Activated CD4-positive, CD25-positive, alpha-beta regulatory T cell treated with anti-CD3 and anti-CD28 coated beads, Interleukin-2, amount 50 U/mL, for 16 hours (primary cell): ENCODE data around the gene SEMA7A.
"Not testable (repeated sequence)": the region's sequence is repeated elsewhere in the genome, so short reads cannot be mapped to it uniquely, and the experiment has no call there.

Experiments
- DNase-seq: peaks from one replicate; pipeline ENCODE4 v3.0.0-alpha.2; 2020; ENCODE audit warnings: low read depth, low spot score

SEMA7A gene

DNA sequence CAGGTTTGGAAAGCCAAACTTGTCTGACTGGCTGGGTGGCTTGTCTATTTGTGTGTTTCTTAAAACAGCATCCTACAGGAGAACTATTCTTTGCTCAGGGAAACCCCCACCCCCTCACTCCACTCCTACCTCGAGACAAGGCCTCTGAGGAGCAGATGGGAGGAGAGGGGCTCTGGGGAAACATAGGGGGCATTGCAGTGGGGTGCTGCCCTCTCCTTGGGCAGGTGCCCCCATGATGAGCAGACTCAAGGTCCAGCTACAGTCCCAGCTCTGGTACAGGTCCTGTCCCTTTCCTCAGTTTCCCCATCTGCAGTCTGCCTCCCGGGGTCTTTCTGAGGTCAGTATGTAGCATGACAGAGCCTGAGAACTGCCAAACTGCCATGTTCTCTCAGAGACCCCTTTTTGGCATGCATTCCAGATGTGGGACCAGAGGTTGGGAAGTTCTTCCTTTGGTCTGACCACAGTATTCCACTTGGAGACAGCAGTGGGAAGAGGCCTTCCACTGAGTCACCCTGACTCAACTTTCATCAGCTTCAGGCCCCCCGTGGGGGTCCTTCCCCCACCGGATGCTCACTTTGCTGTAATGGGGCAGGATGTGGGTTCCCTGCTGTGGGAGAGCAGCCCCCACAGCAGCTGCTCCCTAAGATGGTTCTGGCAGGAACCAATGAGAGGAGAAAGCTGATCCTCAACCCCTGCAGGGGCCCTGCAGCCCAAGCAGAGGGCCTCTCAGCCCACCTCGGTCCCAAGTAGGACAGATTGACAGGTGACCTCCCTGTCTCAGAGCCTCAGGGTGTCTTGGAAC lies 34.0 kb downstream of the SEMA7A start:
- no peak for DNase-seq

DNA sequence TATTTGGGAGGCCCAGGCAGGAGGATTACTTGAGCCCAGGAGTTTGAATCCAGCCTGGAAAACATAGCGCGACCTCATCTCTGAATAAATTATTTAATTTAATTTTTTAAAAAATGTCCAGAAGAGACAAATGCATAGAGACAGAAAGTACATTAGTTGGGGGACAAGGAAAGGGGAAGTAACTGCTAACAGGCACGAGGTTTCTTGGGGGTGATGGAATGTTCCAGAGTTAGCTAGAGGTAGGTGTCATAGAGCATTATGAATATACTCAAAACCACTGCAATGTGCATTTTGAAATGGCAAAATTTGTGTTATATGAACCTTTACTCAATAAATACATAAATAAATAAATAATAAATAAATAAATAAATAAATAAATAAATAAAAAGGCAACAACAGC lies 34.7 kb downstream of the SEMA7A start:
- no peak for DNase-seq

DNA sequence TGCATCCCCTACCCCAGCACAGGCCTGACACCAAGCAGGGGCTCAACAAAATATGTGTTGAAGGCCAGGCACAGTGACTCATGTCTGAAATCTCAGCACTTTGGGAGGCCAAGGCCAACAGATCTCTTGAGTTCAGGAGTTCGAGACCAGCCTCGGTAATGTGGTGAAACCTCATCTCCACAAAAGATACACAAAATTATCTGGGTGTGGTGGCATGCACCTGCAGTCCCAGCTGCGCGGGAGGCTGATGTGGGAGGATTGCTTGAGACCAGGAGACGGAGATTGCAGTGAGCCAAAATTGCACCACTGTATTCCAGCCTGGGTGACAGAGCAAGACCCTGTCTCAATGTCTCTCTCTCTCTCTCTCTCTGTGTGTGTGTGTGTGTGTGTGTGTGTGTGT lies 35.6 kb downstream of the SEMA7A start:
- no peak for DNase-seq

DNA sequence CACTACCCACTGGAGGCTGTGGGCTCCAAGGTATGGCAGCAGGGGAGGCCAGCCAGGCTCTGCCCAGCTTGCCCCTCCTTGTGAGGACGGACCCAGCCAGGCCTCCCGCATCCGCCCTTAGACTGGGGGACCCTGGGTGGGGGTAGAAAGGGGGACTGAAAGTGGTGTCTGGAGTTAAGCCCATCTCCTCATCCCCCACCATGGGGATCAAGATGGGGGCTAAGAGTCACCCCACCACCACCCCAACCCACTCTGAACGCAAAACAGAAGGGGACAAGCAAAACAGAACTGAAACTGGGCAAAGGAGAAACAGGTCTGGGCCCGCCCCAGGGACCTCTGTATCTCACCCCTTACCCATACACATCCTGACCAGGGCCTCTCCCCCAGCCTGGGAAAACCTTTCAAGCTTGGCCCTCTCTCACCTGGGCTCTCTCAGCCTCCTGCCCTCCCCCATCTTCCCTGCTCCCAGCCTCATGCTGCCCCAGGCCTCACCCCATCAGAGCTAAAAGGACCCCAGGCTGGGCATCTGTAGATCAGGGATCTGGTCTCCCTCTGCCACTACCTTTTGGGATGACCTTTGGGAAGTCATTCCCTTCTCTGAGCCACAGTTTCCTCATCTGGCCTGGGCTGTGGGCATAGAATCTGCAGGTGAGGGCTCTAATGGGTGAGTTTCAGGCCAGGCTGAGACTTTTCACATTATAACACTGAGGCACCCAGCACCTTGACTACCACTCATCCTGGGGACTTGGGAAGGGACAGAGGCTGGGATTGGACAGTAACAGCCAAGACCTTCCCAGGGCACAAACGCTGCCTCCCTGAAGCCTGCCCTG lies 36.3 kb downstream of the SEMA7A start:
- DNase-seq: no peak

DNA sequence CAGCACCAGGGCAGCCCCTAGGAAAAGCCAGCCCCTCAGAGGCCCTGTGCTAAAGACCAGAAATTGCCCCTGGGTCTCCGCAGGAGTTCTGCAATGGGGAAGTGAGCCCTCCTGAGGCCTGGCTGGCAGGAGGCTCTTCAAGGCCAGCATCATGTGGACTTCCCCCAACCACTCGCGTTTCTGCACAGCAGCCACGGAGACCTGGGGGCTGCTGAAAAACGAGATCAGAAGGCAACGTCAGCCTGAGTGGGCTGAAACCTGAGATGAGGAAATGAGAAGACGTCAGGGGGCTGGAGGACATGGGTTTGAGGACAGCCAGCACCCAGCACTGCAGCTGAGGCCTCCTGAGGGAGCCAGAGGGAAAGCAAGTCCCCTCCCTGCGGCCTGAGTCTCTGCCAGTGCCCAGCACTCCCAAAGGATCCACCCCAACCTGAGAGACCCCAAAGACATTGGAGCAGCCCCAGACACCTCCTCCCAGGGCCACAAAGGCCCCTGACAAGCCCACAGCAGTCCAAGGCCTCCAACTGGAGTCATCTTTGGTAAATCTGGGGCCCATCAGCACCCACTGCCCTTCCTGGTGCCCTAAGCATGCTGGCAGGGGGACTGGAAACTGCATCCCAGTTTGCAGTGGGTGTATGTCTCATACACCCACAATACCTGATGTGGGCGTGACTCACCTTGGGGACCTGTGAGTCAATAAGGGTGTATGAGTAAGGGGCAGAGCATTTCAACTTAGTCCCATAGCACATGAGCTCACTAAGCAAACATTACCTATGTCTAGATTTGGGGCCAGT lies 37.1 kb downstream of the SEMA7A start:
- DNase-seq: no peak

DNA sequence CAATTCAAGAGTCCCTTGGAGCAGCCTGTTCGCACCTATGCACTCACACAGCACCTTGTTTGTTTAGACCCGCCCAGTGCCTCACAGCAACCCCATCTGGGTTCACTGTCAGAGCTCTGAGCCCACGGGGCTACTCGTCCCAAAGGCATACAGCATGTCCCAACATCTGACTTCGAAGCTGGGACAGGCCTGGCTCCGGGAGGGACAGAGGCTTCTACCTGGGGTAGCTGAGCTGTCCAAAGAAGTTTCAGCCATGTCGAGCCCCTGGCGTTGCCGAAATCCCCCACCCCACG lies 37.7 kb downstream of the SEMA7A start:
- no peak for DNase-seq

DNA sequence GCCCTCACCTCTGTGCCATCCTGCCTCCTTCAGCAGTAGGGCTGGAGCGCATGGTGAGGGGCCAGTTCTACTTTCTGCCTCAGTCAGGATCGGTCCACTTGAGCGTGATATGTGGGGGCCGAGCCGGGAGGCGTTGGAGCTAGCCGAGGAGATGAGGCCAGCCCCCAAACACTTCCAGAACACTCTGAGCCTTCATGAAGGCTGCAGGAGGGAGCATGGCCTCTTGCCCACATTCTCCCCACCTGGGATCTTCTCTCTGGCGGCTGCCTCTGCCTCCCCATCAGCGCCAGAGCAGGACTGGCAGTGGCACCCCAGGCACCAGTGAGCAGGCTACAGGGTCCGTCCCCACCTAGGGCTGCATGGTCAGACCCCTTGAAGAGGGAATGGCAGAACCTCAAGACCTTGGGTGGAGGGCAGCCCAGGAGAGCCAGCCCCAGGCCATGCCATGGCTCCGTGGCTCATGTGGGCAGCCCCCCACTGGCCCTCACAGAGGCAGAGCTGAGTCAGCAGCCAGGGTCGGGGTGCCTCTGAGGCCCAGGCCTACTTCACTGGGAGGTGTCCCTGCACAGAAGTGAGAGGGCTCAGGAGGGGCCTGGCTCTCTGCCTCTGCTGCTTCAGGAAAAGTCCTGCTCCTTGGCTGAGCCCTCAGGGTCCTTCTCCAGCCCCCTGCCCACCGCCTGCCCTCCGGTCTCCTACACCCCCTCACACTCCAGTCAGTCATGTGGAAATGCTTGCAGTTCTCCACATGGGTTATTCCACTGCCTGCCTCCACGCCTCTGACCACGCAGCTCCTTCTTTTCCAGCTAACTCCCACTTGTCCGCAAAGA lies 38.2 kb downstream of the SEMA7A start:
- no peak for DNase-seq

DNA sequence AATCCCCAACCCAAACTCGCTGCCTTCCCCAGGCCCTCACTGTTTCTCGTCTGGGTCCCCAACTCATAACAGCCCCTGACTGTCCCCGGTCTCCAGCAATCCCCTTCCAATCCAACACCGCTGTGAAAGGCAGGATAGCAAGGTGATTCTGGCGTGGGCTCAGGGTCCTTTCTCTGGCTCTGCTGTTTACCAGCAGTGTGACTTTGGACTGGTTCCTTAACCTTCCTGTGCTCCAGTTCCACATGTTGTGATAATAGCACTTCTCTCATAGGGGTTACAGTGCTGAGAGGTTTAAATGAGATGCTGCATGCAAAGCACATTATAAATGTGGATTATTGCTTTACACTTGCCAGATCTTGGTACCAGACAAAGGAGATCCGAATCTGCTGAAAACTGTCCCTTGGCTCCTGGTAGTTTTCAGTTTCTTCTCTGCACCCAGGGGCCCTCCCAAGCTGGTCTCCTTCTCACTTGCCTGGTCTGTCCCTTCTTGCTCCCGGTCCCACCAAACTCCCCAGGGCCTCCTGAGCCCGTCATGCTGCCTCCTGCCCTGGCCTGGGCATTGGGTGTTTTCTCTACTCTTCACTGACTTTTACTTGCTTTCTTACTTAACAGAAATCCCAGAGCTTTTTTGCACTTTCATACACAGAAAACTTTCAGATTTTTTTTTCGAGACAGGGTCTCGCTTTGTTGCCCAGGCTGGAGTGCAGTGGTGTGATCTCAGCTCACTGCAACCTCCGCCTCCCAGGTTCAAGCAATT lies 39.5 kb downstream of the SEMA7A start:
- no peak for DNase-seq

DNA sequence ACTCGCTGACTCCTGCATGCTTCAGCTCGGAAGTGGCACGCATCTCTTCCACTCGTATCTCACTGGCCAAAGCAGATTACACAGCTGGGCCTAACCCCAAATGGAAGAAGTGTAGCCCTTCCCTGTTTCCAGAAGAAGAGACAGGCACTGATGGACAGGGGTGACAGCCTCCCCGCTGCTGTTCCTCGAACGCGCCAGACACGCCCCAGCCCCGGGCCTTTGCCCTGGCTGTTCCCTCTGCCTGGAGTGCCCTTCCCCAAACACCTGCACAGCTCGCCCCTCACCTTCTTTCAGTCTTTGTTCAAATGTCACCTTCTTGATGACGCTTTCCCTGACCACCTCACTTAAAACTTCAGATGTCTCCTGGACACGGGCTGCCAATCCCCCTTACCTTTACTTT lies 40.3 kb downstream of the SEMA7A start:
- no peak for DNase-seq

DNA sequence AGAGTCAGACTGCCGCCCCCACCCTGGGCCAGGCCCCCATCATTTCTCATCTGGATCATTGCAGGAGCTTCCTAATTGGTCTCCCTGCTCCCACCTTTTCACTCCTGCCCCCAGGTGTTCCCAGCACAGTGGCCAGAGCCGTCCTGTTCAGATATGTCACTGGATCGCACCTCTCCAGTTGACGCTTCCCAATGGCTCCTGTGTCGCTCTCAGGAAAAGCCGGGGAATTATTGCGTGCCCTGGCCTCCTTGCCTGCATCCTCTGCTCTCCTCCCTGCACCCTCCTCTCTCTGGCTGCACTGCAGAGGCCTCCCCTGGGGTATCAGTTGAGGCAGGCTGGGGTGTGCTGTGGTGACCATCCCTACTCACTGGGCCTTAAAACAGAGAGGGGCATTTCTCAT lies 40.9 kb downstream of the SEMA7A start:
- no peak for DNase-seq

DNA sequence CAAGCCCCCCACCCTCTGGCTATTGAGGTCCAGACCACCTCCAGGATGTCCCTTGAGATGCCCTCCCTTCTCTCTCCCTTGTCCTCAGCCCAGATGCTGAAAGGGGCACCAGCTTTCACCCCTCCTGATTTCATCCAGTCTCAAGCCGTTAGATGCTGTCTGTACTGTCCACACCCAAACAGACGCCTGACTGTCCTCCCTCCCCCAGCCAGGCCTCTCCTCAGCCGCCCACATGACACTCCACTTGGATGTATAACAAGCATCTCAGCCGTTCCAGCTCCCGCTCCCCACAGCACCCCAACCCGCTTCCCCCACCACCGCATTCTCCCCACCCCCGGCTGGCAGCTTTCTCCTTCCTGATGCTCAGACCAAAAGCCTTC lies 41.3 kb downstream of the SEMA7A start:
- no peak for DNase-seq

DNA sequence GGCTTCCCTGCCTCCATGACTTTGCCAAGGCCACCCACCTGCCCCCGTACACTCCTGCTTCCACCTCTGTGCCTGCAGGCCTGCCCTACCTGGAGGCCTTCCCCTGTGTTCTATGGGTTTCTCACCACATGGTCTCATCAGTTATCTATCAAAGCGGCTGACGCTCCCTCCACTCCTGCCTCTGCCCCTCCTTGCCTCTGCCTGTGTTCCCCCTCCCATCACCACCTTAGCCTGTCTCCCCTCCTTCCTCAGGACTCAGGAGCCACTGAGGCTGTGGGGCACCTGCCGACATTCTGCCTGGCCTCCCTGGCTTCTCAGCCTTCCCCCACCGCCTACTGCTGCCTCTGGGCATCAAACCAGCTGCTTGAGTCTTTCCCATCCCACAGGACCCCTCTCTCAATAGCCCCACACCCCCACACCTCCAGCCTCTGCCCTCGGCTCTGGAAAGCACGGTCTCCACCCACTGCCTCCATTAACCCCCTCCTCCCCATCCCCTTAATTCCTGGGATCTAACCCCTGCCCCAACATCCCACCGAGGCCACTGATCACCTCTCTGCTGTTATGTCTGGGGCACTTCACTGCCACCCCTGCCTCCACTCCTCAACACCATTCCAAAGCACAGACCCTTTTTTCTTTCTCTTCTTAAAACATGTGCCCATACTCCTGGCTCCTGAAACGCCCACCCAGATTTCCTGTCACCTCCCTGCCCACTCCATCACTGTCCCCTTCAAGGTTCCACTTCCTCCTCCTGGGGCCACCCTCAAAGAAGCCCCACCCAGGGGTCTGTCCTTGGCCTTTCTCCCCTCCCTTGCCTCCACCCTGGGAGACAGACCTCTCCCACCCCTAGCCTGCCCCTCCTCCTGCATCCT lies 41.9 kb downstream of the SEMA7A start:
- DNase-seq: no peak

DNA sequence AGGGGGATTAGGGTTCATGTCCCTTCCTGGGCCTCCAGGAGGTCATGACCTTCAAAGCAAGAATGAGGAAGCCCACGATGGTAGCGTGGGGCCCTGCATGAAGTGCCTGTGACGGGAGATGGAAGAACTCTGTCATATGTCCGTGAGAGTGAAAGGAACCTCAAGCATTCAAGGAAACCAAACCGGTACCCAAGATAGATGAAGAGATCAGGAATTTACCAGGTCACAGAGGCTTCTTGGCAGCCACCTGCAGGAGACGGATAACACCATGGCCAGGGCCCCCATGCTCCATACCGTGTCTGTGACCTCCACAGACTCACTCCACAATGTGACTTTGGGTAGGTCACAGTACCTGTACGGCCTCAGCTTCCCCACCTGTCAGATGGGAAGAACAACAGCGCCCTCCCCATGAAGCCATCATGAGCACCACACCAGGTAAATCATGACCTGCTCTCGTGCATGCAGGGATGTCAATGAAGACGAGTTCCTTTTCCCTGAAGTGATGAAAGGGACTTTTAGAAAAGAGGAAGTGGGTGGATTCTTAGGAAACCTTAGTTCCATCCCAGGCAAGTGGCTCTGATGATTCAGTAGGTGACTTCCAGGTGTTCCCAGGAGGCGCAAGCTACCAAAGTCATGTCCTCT lies 43.0 kb downstream of the SEMA7A start:
- no peak for DNase-seq

DNA sequence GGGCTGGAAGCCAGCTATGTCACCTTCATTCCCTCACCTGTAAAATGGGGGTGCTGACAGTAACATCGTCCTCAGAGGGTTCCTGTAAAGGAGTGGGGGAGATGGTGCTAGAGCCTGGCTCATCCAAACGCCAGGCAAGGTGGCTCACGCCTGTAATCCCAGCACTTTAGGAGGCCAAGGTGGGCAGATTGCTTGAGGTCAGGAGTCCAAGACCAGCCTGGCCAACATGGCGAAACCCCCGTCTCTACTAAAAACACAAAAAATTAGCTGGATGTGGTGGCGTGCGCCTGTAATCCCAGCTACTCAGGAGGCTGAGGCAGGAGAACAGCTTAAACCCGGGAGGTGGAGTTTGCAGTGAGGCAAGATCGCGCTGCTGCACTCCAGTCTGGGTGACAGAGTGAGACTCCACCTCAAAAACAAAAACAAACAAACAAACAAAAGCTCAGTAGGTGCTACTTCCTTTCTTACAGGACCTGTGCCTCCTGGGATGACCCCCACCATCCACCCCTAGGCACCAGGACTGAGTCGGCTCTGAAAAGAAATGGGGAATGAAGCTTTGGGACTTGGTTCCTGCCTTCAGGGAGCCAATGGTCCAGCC lies 43.6 kb downstream of the SEMA7A start:
- not testable (repeated sequence) for DNase-seq

DNA sequence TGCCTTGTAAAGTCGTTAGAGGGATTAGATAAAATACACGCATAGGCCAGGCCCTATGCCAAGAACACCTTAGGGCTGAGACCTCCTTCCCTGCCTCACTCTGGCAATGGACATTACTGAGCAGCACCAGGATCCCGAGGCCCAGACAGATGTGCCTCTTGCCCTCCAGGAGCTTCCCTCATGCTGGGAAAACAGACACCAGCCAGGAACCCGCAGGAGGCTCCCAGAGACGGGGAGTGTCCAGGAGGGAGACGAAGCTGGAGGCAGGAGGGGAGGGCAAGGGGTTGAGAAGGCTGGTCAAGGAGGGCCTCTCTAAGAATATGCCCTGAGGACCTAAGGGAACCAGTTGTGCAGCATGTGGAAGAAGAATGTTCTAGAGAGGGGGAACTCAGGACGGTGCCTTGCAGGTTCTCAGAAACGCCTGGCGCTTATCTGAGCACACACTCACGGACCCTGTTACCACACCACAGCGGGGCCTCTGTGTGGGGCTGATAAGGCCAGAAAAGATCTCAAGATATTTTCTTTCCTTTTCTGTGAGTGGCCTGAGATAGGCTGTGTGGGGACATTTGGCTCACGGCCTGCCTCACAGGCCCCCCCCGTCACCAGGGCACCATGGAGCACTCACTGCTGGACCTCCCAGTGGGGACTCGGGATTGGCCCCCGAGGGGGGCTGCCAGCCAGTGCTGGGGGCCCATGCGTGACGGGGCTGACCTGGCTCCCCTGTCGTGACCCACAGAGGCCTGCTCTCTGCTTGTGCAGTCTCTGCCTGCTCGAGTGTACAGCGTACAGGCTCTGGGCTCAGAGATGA lies 44.3 kb downstream of the SEMA7A start:
- no peak for DNase-seq

DNA sequence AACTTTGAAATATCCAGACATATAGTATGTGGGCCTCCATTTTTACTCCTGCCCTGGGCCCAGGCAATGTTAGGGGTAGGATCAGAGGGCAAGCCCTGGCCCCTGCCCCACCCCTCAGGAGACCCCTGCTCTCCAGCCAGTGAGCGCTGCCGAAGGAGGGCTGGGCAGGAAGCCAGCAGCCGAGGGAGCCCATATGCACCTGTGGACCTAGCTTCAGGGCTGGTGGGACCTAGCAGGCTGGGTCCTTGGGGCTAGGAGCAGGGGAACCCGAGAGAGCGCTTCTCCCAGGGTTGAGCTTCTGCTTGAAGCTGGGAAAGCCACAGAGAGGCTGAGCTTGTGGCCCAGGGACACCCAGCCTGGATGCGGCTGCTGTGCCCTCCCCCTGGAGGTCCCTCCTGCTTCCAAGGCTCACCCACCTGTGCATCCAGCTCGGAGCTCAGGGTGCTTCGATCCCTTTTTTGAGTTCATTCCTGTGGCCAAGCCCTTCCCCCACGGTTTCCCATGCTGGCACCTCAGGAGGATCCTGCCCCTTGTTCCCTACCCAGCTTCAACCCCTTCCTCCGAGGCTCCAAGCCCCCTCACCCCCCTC lies 45.3 kb downstream of the SEMA7A start:
- DNase-seq: no peak

DNA sequence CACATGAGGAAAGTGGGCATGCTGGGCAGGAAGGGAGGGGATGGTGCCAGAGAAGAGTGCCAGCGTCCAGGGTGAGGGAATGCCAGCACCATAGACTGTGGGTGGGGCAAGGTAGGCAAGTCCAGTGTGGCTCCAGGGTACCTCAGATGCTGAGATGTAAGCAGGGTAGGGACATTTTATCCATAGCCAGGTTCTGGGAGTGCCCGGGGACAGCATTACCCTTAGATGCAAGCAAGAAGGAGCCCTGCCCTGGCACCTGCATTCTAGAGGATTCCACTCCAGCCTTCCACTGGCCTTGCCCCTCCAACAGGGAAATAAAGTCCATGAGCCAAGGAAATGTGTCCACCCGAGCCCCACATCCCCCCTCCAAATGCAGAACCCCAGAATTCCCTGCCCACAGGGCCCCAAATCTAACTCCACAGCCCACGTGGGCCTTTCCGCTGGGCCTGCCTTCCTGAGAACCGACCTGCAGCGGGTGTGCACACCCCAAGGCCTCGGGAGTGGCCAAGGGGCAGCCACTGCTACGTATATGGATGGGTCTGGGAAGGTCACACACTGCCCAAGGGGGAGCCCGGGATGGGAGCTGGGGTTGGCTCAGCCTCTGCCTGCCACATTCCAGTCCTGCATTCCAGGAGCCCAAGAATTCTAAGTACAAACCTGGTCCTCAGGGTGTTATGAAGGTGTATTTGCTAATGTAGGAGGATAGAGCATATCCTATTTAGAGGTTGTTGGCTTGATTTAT lies 46.0 kb downstream of the SEMA7A start:
- DNase-seq: no peak
